ENCODE measurements around the gene MTA1.

DNA sequence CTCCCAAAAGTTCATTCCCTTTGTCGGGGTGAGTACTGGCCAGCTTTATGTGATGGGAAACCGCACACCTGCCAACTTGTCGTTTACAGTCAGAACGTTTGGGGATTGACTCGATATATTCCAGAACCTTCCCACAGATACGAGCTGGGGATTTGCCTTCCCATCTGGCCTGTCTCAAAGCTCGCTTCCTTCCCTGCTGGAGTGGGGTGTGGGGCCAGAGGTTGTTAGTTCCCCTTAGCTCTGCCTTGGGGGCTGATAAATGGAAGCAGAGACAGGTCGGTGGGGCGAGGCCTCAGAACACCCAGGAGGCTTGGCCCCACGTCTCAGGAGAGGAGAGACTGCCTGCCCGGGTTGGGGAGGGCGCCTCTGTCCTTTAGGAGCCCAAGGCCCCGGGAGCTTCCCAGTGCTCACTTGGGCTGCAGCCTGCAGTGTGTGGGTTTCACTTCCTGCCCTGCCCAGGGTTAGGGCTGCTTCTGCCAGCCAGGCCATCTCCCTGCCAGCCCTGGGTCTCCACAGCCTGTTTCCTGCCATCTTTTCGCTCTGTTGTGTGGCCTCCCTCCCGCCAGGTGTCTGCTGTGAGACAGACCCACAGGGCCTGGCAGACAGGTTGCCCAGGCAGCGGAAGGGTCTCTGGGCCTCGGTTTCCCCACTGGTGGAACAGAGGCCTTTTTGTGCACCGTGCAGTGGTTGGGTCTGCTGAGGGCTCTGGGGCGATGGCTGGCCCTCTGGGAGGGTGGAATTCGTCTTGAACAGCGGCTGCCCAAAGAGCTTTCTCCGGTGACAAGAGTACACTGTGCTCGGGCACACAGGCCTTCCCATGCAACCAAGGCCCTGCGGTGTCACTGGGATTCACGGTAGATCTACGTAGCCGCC is 29.4 kb upstream of the MTA1 start:
- TF ChIP-seq POLR2AphosphoS5 (IDR thresholded peaks at IDR 0.05; ENCODE audit: low read depth, low read length) (no peak), POLR2A (IDR thresholded peaks at IDR 0.05; ENCODE audit: low read depth, low read length) (no peak)
